DOHH2 (cell line): ENCODE measurements around the gene RASGRF1.

Experiments
- H3F3A ChIP-seq: fragments of 200-600 bp; sonication (generic), shearing (Covaris generic); 2 replicates; pipeline ENCODE4 v1.6.0; 2016; ENCODE audit warnings: antibody characterized with exemption, mild to moderate bottlenecking; ENCODE audit not compliant: control insufficient read depth, insufficient read depth
- H3K27ac ChIP-seq: fragments of 200-600 bp; sonication (generic); 2 replicates; pipeline ENCODE4 v1.5.1; 2014; ENCODE audit warnings: low read depth, mild to moderate bottlenecking, low read length, moderate library complexity
- H3K27me3 ChIP-seq: fragments of 200-600 bp; sonication (generic); 2 replicates; pipeline ENCODE4 v1.6.1; 2014; ENCODE audit warnings: mild to moderate bottlenecking, low read length, mixed read lengths; ENCODE audit not compliant: control insufficient read depth
- H3K36me3 ChIP-seq: fragments of 200-600 bp; sonication (generic); 2 replicates; pipeline ENCODE4 v1.6.1; 2014; ENCODE audit warnings: mild to moderate bottlenecking, low read length, moderate library complexity, mixed read lengths; ENCODE audit not compliant: control insufficient read depth
- H3K4me1 ChIP-seq: fragments of 200-600 bp; sonication (generic); 2 replicates; pipeline ENCODE4 v1.6.1; 2014; ENCODE audit warnings: mild to moderate bottlenecking, low read length, mixed read lengths; ENCODE audit not compliant: control insufficient read depth
- H3K4me2 ChIP-seq: fragments of 200-600 bp; sonication (generic); 2 replicates; pipeline ENCODE4 v1.6.0; 2014; ENCODE audit warnings: mild to moderate bottlenecking, low read length, moderate library complexity
- H3K4me3 ChIP-seq: fragments of 200-600 bp; sonication (generic); 2 replicates; pipeline ENCODE4 v1.5.1; 2014; ENCODE audit warnings: mild to moderate bottlenecking, low read length, mixed read lengths
- H3K79me2 ChIP-seq: fragments of 200-600 bp; sonication (generic); 2 replicates; pipeline ENCODE4 v1.6.1; 2014; ENCODE audit warnings: mild to moderate bottlenecking, low read length, mixed read lengths; ENCODE audit not compliant: control insufficient read depth
- H3K9me2 ChIP-seq: fragments of 200-600 bp; sonication (generic); replicated peaks from 2 replicates; pipeline ENCODE4 v1.6.1; 2014; ENCODE audit warnings: mild to moderate bottlenecking, low read length, mixed read lengths; ENCODE audit not compliant: control insufficient read depth
- H3K9me3 ChIP-seq: fragments of 200-600 bp; sonication (generic); 2 replicates; pipeline ENCODE4 v1.6.1; 2014; ENCODE audit warnings: antibody characterized with exemption, low read length, mixed read lengths; ENCODE audit not compliant: control insufficient read depth, insufficient read depth
- H4K20me1 ChIP-seq: fragments of 200-600 bp; sonication (generic); 2 replicates; pipeline ENCODE4 v1.6.0; 2014; ENCODE audit warnings: low read depth, mild to moderate bottlenecking, antibody characterized with exemption, low read length, moderate library complexity; ENCODE audit not compliant: control insufficient read depth, insufficient read depth
- EZH2phosphoT487 ChIP-seq: fragments of 200-600 bp; sonication (generic); IDR thresholded peaks from 2 replicates; pipeline ENCODE4 v1.6.1; 2017; ENCODE audit warnings: borderline replicate concordance, mild to moderate bottlenecking, antibody characterized with exemption, low read length, moderate library complexity, mixed read lengths
- TF ChIP-seq, protein P1 (sequence below): fragments of 200-600 bp; sonication (generic); IDR thresholded peaks from one replicate; pipeline ENCODE4 v1.5.1; 2014; ENCODE audit warnings: antibody characterized with exemption, mild to moderate bottlenecking, low read depth, low read length; ENCODE audit not compliant: poor library complexity, severe bottlenecking

Gene RASGRF1

DNA sequence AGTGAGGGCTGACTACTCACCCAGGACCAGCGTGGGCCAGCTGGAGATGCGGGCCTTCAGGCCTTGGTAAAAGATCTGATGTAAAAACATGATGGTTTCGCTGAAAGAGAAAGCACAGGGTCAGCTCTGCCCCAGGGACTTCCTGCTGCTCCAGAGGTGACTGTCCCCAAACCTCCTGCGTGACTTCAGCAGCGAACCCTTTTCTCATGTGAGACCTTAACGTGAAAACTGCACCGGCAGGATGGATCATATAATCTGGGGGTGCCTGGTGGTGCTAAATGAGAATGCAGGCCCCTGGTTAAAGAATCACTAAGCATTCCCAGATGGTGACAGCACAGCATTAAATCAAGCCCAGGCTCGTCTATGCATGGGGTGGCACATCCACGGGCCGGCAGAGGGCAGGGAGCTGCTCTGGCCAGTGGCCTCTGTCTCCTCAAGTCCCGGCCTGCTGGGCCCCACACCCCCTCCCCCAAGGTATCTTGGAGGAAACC, 55.4 kb downstream of the RASGRF1 start:
- Histone ChIP-seq H3K4me1 (no peaks in the 10 kb centered on the region), H3K9me2 (no peaks in the 10 kb centered on the region)

DNA sequence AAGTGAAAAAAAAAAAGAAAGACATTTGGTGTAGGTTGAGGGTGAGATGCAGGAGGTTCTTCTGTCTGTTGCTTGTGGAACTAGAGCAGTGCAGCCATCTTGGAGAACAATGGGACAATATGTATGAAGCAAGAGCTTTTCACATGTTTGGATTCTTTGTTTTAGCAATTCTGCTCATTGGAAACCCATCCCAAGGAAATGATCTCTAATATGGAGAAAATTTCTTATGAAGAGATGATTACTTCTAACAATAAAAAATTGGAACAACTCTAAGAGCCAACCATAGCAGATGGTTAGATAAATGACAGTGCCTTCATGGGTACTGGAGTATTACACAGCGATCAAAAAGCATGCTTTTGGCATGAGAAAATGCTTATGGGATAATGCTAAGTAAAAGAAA, 56.3 kb downstream of the RASGRF1 start:
- H3K27ac ChIP-seq: no peak overlapping the region

More for the DNA sequence above, 55.4 kb downstream of the RASGRF1 start:
- Histone ChIP-seq H3K27ac (no peak overlapping the region), H3K4me2 (no peak overlapping the region), H4K20me1 (no peaks in the 10 kb centered on the region), H3F3A (no peaks in the 10 kb centered on the region), H3K79me2 (no peaks in the 10 kb centered on the region), H3K27me3 (peaks cover 8% of the 10 kb centered on the region; the same call in 1 of the 2 replicates), H3K4me3 (no peak overlapping the region), H3K9me3 (no peaks in the 10 kb centered on the region), H3K36me3 (no peaks in the 10 kb centered on the region)
- no peak for TF ChIP-seq EZH2phosphoT487
- TF ChIP-seq, protein P1, sequence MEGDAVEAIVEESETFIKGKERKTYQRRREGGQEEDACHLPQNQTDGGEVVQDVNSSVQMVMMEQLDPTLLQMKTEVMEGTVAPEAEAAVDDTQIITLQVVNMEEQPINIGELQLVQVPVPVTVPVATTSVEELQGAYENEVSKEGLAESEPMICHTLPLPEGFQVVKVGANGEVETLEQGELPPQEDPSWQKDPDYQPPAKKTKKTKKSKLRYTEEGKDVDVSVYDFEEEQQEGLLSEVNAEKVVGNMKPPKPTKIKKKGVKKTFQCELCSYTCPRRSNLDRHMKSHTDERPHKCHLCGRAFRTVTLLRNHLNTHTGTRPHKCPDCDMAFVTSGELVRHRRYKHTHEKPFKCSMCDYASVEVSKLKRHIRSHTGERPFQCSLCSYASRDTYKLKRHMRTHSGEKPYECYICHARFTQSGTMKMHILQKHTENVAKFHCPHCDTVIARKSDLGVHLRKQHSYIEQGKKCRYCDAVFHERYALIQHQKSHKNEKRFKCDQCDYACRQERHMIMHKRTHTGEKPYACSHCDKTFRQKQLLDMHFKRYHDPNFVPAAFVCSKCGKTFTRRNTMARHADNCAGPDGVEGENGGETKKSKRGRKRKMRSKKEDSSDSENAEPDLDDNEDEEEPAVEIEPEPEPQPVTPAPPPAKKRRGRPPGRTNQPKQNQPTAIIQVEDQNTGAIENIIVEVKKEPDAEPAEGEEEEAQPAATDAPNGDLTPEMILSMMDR: no peak

GRCh38 chr15:79032656-79033055, 57.9 kb downstream of the RASGRF1 start:
- TF ChIP-seq, protein P1: no peak
- TF ChIP-seq EZH2phosphoT487: no peak
- no peaks in the 10 kb centered on the region for H3K9me2 ChIP-seq
- no peaks in the 10 kb centered on the region for H3K4me1 ChIP-seq
- no peaks in the 10 kb centered on the region for H3K9me3 ChIP-seq
- no peaks in the 10 kb centered on the region for H3K79me2 ChIP-seq
- no peaks in the 10 kb centered on the region for H3K36me3 ChIP-seq
- peaks cover 6% of the 10 kb centered on the region; the same call in 1 of the 2 replicates for H3K27me3 ChIP-seq
- H3K4me2 ChIP-seq: no peak overlapping the region
- H4K20me1 ChIP-seq: no peaks in the 10 kb centered on the region
- no peaks in the 10 kb centered on the region for H3F3A ChIP-seq
- H3K4me3 ChIP-seq: no peak overlapping the region
- H3K27ac ChIP-seq: no peak overlapping the region

More for the DNA sequence above, 56.3 kb downstream of the RASGRF1 start:
- Histone ChIP-seq H4K20me1 (no peaks in the 10 kb centered on the region), H3K9me2 (no peaks in the 10 kb centered on the region), H3K4me1 (no peaks in the 10 kb centered on the region), H3K36me3 (no peaks in the 10 kb centered on the region), H3K4me2 (no peak overlapping the region), H3K9me3 (no peaks in the 10 kb centered on the region), H3K79me2 (no peaks in the 10 kb centered on the region), H3K27me3 (peaks cover 8% of the 10 kb centered on the region; the same call in 1 of the 2 replicates), H3F3A (no peaks in the 10 kb centered on the region), H3K4me3 (no peak overlapping the region)
- TF ChIP-seq, protein P1: no peak
- no peak for TF ChIP-seq EZH2phosphoT487
